Cardiac fibroblast (primary cell): ENCODE data around the gene MATN1.
A peak's percentile ranks its signal among the peaks of the same experiment; 100 is the strongest.

Source experiments
- DNase-seq, 2 donors: peaks; one replicate each; pipeline versions ENCODE4 v3.0.0 to v3.0.0-alpha.2; 2010; ENCODE audit warnings: low read depth in 2 of 2
- H3K4me3 ChIP-seq, 2 donors: replicated peaks in 1 of 2; 1 replicate in 1 of 2; 2 replicates in 1 of 2; pipeline ENCODE4 v1.5.1; 2011; ENCODE audit warnings: low read depth in 2 of 2, low read length in 2 of 2, mild to moderate bottlenecking in 2 of 2, moderate library complexity in 1 of 2
- TF ChIP-seq, protein P1 (sequence below): IDR thresholded peaks from one replicate; pipeline ENCODE4 v1.5.1; 2011; ENCODE audit warnings: low read depth, mild to moderate bottlenecking, low read length, inconsistent platforms

Gene MATN1

DNA sequence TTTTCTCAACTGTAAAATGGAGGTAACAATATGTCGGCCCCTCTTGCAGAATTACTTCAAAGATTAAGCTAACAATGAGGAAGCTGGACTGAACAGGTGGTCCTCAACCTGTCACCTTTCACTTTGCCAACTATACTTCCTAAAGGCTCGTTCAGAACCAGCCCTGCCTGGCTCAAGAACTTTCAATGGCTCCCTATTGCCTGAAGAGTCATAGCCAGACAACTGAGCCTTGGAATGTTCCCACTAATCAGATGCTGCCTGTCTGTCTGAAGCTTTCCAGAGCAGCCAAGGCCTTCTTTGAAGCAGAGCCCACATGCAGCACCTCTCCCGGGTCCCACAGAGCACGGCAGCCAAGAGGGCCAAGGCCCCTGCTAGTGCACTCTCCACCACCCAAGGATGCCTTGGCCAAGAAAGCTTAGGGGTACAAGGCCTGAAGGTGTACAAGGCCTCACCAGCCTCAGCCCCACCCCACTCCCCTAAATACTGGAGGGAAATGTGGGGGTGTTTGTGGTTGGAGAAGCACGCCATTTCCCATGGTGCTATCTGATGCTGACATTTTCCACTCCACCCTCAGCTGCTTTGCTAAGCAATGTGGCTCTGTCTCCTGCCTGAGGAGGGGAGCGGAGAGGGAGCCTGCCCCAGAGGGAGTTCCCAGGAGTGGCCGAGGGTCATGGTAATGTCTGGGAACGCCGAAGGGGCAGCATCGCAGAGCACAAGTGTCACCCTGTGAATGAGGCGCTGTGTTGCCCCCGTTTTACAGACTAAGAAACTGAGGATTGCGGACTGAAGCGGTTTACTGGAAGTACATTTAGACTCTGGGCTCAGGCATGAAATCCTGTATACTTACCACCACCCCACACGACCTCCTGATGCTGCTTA lies 42.4 kb upstream of the MATN1 start:
- TF ChIP-seq, protein P1, sequence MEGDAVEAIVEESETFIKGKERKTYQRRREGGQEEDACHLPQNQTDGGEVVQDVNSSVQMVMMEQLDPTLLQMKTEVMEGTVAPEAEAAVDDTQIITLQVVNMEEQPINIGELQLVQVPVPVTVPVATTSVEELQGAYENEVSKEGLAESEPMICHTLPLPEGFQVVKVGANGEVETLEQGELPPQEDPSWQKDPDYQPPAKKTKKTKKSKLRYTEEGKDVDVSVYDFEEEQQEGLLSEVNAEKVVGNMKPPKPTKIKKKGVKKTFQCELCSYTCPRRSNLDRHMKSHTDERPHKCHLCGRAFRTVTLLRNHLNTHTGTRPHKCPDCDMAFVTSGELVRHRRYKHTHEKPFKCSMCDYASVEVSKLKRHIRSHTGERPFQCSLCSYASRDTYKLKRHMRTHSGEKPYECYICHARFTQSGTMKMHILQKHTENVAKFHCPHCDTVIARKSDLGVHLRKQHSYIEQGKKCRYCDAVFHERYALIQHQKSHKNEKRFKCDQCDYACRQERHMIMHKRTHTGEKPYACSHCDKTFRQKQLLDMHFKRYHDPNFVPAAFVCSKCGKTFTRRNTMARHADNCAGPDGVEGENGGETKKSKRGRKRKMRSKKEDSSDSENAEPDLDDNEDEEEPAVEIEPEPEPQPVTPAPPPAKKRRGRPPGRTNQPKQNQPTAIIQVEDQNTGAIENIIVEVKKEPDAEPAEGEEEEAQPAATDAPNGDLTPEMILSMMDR, result no peak
- H3K4me3 ChIP-seq, result no peak overlapping the region
- DNase-seq, result no peak

- no peak for DNase-seq
- TF ChIP-seq, protein P1, result no peak
- H3K4me3 ChIP-seq, result no peak overlapping the region
Observed at GRCh38 chr1:30764939-30765555, 41.7 kb upstream of the MATN1 start.

- no peak overlapping the region for H3K4me3 ChIP-seq
- no peak for DNase-seq
- TF ChIP-seq, protein P1, result no peak
Observed at GRCh38 chr1:30764396-30764795, 41.0 kb upstream of the MATN1 start.

DNA sequence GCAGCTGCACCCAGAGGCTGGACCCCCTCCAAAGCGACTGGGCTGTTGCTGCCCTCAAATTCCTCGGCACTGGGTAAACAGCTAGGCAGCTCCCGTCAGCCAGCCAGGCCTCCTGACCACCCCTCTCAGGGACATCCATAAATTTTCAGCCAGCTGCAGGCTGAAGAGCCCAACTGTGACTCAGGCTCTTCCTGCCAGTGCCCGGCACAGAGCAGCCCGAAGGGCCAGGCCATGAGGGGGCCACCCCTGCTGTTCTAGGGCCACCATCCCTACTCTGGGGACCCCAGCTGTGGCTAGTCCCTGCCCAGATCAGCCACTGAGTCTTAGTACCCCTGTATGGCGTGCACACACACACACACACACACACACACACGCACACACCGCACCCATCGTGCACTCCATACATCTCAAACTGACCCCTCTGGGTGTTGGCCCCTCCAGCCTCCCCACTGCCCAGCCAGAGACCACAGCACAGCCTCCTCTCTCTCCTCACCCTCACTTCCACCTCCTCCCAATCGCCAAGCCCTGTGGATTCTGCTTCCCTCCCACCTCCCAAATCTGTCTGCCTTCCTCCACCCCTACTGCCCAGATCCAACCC lies 40.4 kb upstream of the MATN1 start:
- TF ChIP-seq, protein P1, result no peak

GRCh38 chr1:30762930-30763650 lies 39.7 kb upstream of the MATN1 start:
- no peak for DNase-seq

More for the DNA sequence above, 40.4 kb upstream of the MATN1 start:
- DNase-seq, result peak in 1 of 2 donors; percentile 39
- H3K4me3 ChIP-seq, result no peak overlapping the region

More at GRCh38 chr1:30762930-30763650, 39.7 kb upstream of the MATN1 start:
- H3K4me3 ChIP-seq, result no peak overlapping the region
- TF ChIP-seq, protein P1, result no peak
